GM19467 (cell line): ENCODE measurements around the gene TSPEAR.

Source experiments
- ATAC-seq: cut with Tn5 transposase; IDR thresholded peaks from one replicate; pipeline ENCODE4 v1.9.1; 2021; ENCODE audit warnings: mild to moderate bottlenecking, moderate library complexity; ENCODE audit not compliant: unreplicated experiment

TSPEAR gene

GRCh38 chr21:44458971-44459711 lies 252.2 kb downstream of the TSPEAR start:
- no peak for ATAC-seq

GRCh38 chr21:44456915-44457736 lies 254.2 kb downstream of the TSPEAR start:
- ATAC-seq = no peak

GRCh38 chr21:44456214-44456914 lies 255.0 kb downstream of the TSPEAR start:
- no peak for ATAC-seq

- no peak for ATAC-seq
Observed at GRCh38 chr21:44455524-44456213, 255.7 kb downstream of the TSPEAR start.

- ATAC-seq = no peak
Observed at GRCh38 chr21:44454747-44455523, 256.4 kb downstream of the TSPEAR start, which contains the start of gene LRRC3. Gene LRRC3, plus strand, starts transcription at chr21:44455510. Its CDS starts 1,135 bp downstream, at chr21:44456645.

GRCh38 chr21:44454058-44454457 lies 257.3 kb downstream of the TSPEAR start:
- ATAC-seq = no peak

- ATAC-seq = no peak
Observed at GRCh38 chr21:44453120-44453519, 258.3 kb downstream of the TSPEAR start.

GRCh38 chr21:44450999-44451398 lies 260.4 kb downstream of the TSPEAR start:
- no peak for ATAC-seq

- ATAC-seq = no peak
Observed at GRCh38 chr21:44450402-44450801, 261.0 kb downstream of the TSPEAR start.

- no peak for ATAC-seq
Observed at GRCh38 chr21:44449473-44450363, 261.7 kb downstream of the TSPEAR start.

GRCh38 chr21:44448651-44449131 lies 262.7 kb downstream of the TSPEAR start:
- ATAC-seq = no peak
